Activated B cell treated with CpG ODN at 0.5 μM for 24 hours (primary cell): ENCODE data around the gene KTN1. TPM values are rescaled to one million over a fixed set of nuclear protein-coding genes. Genes with fewer than 3 reads are reported as not detected.

Experiments
- ATAC-seq: fragments of 200-7000 bp; cut with Tn5 transposase; one replicate; pipeline ENCODE4 v1.10.0; 2021; ENCODE audit warnings: low read depth, mild to moderate bottlenecking, moderate library complexity
- CTCF ChIA-PET: fragments of 350-600 bp; sonication (Branson Sonifier 250); formaldehyde crosslinking; loops from one replicate; lab custom pipeline; 2021; ENCODE audit warnings: antibody characterized with exemption; lab: Charles Lee
- POLR2A ChIA-PET: fragments of 350-600 bp; sonication (Branson Sonifier 250); formaldehyde crosslinking; loops from one replicate; lab custom pipeline; 2021; ENCODE audit warnings: antibody characterized with exemption; lab: Charles Lee
- DNase-seq: peaks from one replicate; pipeline ENCODE4 v3.0.0; 2022
- H3K27ac Mint-ChIP-seq: one replicate; pipeline ENCODE4 v1.8.0; 2020; ENCODE audit warnings: mixed read lengths
- H3K27me3 Mint-ChIP-seq: one replicate; pipeline ENCODE4 v1.8.0; 2021; ENCODE audit warnings: mixed read lengths
- H3K36me3 Mint-ChIP-seq: one replicate; pipeline ENCODE4 v1.8.0; 2021; ENCODE audit warnings: low read depth, mixed read lengths
- H3K4me1 Mint-ChIP-seq: one replicate; pipeline ENCODE4 v1.8.0; 2021; ENCODE audit warnings: mixed read lengths
- H3K4me3 Mint-ChIP-seq: one replicate; pipeline ENCODE4 v1.8.0; 2020; ENCODE audit warnings: mild to moderate bottlenecking, mixed read lengths
- H3K9me3 Mint-ChIP-seq: one replicate; pipeline ENCODE4 v1.8.0; 2020; ENCODE audit warnings: mixed read lengths
- CTCF ChIP-seq: fragments of 200-600 bp; IDR thresholded peaks from one replicate; pipeline ENCODE4 v1.8.0; 2022; ENCODE audit warnings: antibody characterized with exemption, mild to moderate bottlenecking
- intact Hi-C: fragments of 100-400 bp; cut with micrococcal nuclease; formaldehyde crosslinking; loops from one replicate; pipeline ENCODE4 v1.15.1; 2024
- total RNA-seq: library from RNA; stranded (reverse); gene quantifications from 2 replicates; pipeline ENCODE4 v1.2.3, GENCODE V29; 2022

The KTN1 gene
- total RNA-seq, 1 donor from 2014 or later = 116 TPM

GRCh38 chr14:55609681-55610080, 29.7 kb downstream of the KTN1 start:
- H3K27me3 Mint-ChIP-seq = no peaks in the 10 kb centered on the region

DNA sequence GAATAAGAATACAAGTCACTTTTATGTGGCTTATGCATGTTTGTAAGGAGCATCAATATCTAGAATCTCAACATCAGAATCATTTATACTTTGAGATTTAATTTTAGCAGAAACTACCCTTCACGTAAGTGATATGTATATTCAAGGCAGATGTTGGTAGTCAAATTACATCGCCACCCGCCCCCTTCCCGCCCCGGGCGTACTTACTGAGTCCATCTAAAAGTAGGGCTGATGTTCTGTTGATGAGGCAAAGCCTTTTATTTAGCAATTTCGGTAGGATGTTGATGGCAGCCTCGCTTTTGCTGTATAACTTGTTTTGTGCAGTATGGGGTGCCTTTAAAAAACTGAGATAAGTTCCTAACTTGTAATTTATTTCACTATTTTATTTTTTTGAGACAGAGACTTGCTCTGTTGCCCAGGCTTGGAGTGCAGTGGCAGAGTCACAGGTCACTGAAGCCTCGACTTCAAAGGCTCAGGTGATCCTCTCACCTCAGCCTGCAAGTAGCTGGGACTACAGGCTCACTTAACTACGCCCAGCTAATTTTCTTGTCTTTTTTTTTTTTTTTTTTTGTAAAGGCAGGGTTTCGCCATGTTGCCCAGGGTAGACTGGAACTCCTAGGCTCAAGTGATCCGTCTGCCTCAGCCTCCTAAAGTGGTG, 30.8 kb downstream of the KTN1 start:
- no peaks in the 10 kb centered on the region for H3K27me3 Mint-ChIP-seq
- intact Hi-C loops = no loop called here
- ChIA-PET CTCF (no interaction called here), POLR2A (no interaction called here)
- no peak for TF ChIP-seq CTCF
- no peak overlapping the region for H3K4me3 Mint-ChIP-seq
- H3K27ac Mint-ChIP-seq = no peak overlapping the region
- ATAC-seq (no peak), DNase-seq (no peak)
- peaks cover 33% of the 10 kb centered on the region for H3K4me1 Mint-ChIP-seq
- H3K9me3 Mint-ChIP-seq = no peaks in the 10 kb centered on the region
- peaks cover 39% of the 10 kb centered on the region for H3K36me3 Mint-ChIP-seq

More at GRCh38 chr14:55609681-55610080, 29.7 kb downstream of the KTN1 start:
- Mint-ChIP-seq H3K9me3 (no peaks in the 10 kb centered on the region), H3K4me1 (peaks cover 33% of the 10 kb centered on the region), H3K27ac (no peak overlapping the region), H3K36me3 (peaks cover 30% of the 10 kb centered on the region), H3K4me3 (no peak overlapping the region)
- POLR2A ChIA-PET = no interaction called here
- no peak for TF ChIP-seq CTCF
- CTCF ChIA-PET = no interaction called here
- DNase-seq = no peak
- no peak for ATAC-seq
- intact Hi-C loops = no loop called here

- POLR2A ChIA-PET = no interaction called here
- Mint-ChIP-seq H3K4me3 (no peak overlapping the region), H3K9me3 (no peaks in the 10 kb centered on the region), H3K27me3 (no peaks in the 10 kb centered on the region), H3K27ac (no peak overlapping the region), H3K4me1 (peaks cover 30% of the 10 kb centered on the region), H3K36me3 (peaks cover 47% of the 10 kb centered on the region)
- CTCF ChIA-PET = no interaction called here
- TF ChIP-seq CTCF = no peak
- ATAC-seq = no peak
- intact Hi-C loops = no loop called here
- DNase-seq = no peak
Measured at GRCh38 chr14:55611859-55612258, 31.9 kb downstream of the KTN1 start.

- TF ChIP-seq CTCF = no peak
- intact Hi-C loops = no loop called here
- ChIA-PET POLR2A (no interaction called here), CTCF (no interaction called here)
- Mint-ChIP-seq H3K4me3 (no peak overlapping the region), H3K27ac (no peak overlapping the region), H3K27me3 (no peaks in the 10 kb centered on the region), H3K36me3 (peaks cover 65% of the 10 kb centered on the region), H3K4me1 (peaks cover 17% of the 10 kb centered on the region), H3K9me3 (peaks cover 7% of the 10 kb centered on the region)
- no peak for ATAC-seq
- DNase-seq = no peak
Measured at GRCh38 chr14:55614304-55614703, 34.3 kb downstream of the KTN1 start.

- ChIA-PET CTCF (no interaction called here), POLR2A (no interaction called here)
- H3K36me3 Mint-ChIP-seq = peaks cover 88% of the 10 kb centered on the region
- no peak for DNase-seq
- peaks cover 2% of the 10 kb centered on the region for H3K4me1 Mint-ChIP-seq
- intact Hi-C loops = no loop called here
- no peak for ATAC-seq
- H3K27me3 Mint-ChIP-seq = no peaks in the 10 kb centered on the region
- H3K27ac Mint-ChIP-seq = no peak overlapping the region
- H3K4me3 Mint-ChIP-seq = no peak overlapping the region
- H3K9me3 Mint-ChIP-seq = peaks cover 18% of the 10 kb centered on the region
- no peak for TF ChIP-seq CTCF
Measured at GRCh38 chr14:55620277-55620676, 40.3 kb downstream of the KTN1 start.
